ENCODE data around the gene ST7. TPM values are rescaled to one million over a fixed set of nuclear protein-coding genes. Genes with fewer than 3 reads are reported as not detected.

The ST7 gene
- total and polyA plus RNA-seq, 8 donors = 7.5 to 49.0 (median 16.1) TPM

- peak in 2 of 3 donors; percentile 30 to 79 for TF ChIP-seq POLR2AphosphoS5 (IDR thresholded peaks at IDR 0.05)
- no peak for TF ChIP-seq POLR2A (IDR thresholded peaks at IDR 0.05)
- no peak for TF ChIP-seq EP300 (IDR thresholded peaks at IDR 0.05)
- peak; percentile 89 to 91 for DNase-seq
- H3K4me3 ChIP-seq = no peak overlapping the region
- H3K27ac ChIP-seq = peak overlapping the region in 1 of 5 donors; percentile 17
- peaks cover 11 to 21% (median 14%) of the 10 kb centered on the region in 4 donors for H3K4me1 ChIP-seq
- H3K27me3 ChIP-seq = no peaks in the 10 kb centered on the region
- WGBS, 5 donors = 19 to 30% (median 27%) methylated on average over 4 of the region's 4 CpGs
- H3K36me3 ChIP-seq = peaks cover 0 to 11% (median 5%) of the 10 kb centered on the region in 4 donors
- H3K9me3 ChIP-seq = no peaks in the 10 kb centered on the region
- intact Hi-C loops (cut with DNase I; ENCODE audit: low total_unique reads) = loop anchor here (5.0 kb wide), 2 partner anchors 132 to 192 kb away; no protein-coding TSS in a partner anchor
Measured at GRCh38 chr7:117124591-117125220, 171.4 kb downstream of the ST7 start.

- 81 to 100% (median 94%) methylated on average over 1 of the region's 1 CpG for WGBS, 5 donors
- H3K36me3 ChIP-seq = peaks cover 0 to 6% (median 4%) of the 10 kb centered on the region in 4 donors
- no peak overlapping the region for H3K27ac ChIP-seq
- no peak for DNase-seq
- TF ChIP-seq EP300 (IDR thresholded peaks at IDR 0.05) = no peak
- no peak for TF ChIP-seq POLR2AphosphoS5 (IDR thresholded peaks at IDR 0.05)
- no peak for TF ChIP-seq POLR2A (IDR thresholded peaks at IDR 0.05)
- TF ChIP-seq CTCF (IDR thresholded peaks at IDR 0.05) = no peak
- H3K4me1 ChIP-seq = peaks cover 11 to 20% (median 13%) of the 10 kb centered on the region in 4 donors
- no peak overlapping the region for H3K4me3 ChIP-seq
- H3K9me3 ChIP-seq = no peaks in the 10 kb centered on the region
- intact Hi-C loops (cut with DNase I; ENCODE audit: low total_unique reads) = loop anchor here (5.0 kb wide), 1 partner anchor 194 kb away; no protein-coding TSS in a partner anchor
- no peaks in the 10 kb centered on the region for H3K27me3 ChIP-seq
Measured at GRCh38 chr7:117126676-117127075, 173.4 kb downstream of the ST7 start.

GRCh38 chr7:117127585-117128168, 174.4 kb downstream of the ST7 start:
- no peak for TF ChIP-seq POLR2A (IDR thresholded peaks at IDR 0.05)
- TF ChIP-seq CTCF (IDR thresholded peaks at IDR 0.05) = peak in 5 of 7 experiments; percentile 44 to 82 (median 68)
- no peak for TF ChIP-seq EP300 (IDR thresholded peaks at IDR 0.05)
- no peak for TF ChIP-seq POLR2AphosphoS5 (IDR thresholded peaks at IDR 0.05)
- H3K4me1 ChIP-seq = peaks cover 11 to 20% (median 13%) of the 10 kb centered on the region in 4 donors
- no peak overlapping the region for H3K27ac ChIP-seq
- WGBS, 5 donors = 6 to 20% (median 8%) methylated on average over 2 of the region's 2 CpGs
- H3K4me3 ChIP-seq = no peak overlapping the region
- intact Hi-C loops (cut with DNase I; ENCODE audit: low total_unique reads) = loop anchor here (5.0 kb wide), 1 partner anchor 195 kb away; no protein-coding TSS in a partner anchor
- no peaks in the 10 kb centered on the region for H3K27me3 ChIP-seq
- H3K36me3 ChIP-seq = peaks cover 0 to 8% (median 6%) of the 10 kb centered on the region in 4 donors
- peak; percentile 55 to 80 for DNase-seq
- no peaks in the 10 kb centered on the region for H3K9me3 ChIP-seq

- H3K27me3 ChIP-seq = no peaks in the 10 kb centered on the region
- H3K4me3 ChIP-seq = no peak overlapping the region
- no peak for TF ChIP-seq EP300 (IDR thresholded peaks at IDR 0.05)
- TF ChIP-seq CTCF (IDR thresholded peaks at IDR 0.05) = no peak
- no peak for TF ChIP-seq POLR2A (IDR thresholded peaks at IDR 0.05)
- TF ChIP-seq POLR2AphosphoS5 (IDR thresholded peaks at IDR 0.05) = no peak
- 51 to 75% (median 61%) methylated on average over 5 of the region's 5 CpGs for WGBS, 5 donors
- H3K36me3 ChIP-seq = peaks cover 0 to 14% (median 9%) of the 10 kb centered on the region in 4 donors
- no peaks in the 10 kb centered on the region for H3K9me3 ChIP-seq
- intact Hi-C loops (cut with DNase I; ENCODE audit: low total_unique reads) = loop anchor here (5.0 kb wide), 1 partner anchor 197 kb away; no protein-coding TSS in a partner anchor
- no peak overlapping the region for H3K27ac ChIP-seq
- peak in 1 of 2 donors; percentile 13 for DNase-seq
- peaks cover 6 to 11% (median 6%) of the 10 kb centered on the region in 4 donors for H3K4me1 ChIP-seq
Measured at GRCh38 chr7:117129521-117129955, 176.2 kb downstream of the ST7 start.
